Astrocyte (in vitro differentiated cells and primary cell): Measurements from ENCODE around the gene TEKT3. TPM values are rescaled to one million over a fixed set of nuclear protein-coding genes. Genes with fewer than 3 reads are reported as not detected.

ENCODE experiments used
- DNase-seq: peaks from one replicate; pipeline ENCODE4 v3.0.0-alpha.2; 2010; ENCODE audit warnings: low read depth
- FAIRE-seq: peaks from 2 replicates; lab custom pipeline; 2011; peaks lifted over from hg19 to GRCh38; lab: Jason Lieb, UNC
- H2AFZ ChIP-seq: 2 replicates; pipeline ENCODE4 v1.6.0; 2012; ENCODE audit warnings: low read depth, low read length, inconsistent platforms
- H3K27ac ChIP-seq: 2 replicates; pipeline ENCODE4 v1.5.1; 2011; ENCODE audit warnings: low read depth, low read length, inconsistent platforms
- H3K27me3 ChIP-seq: 2 replicates; pipeline ENCODE4 v1.6.0; 2011; ENCODE audit warnings: low read length, inconsistent platforms; ENCODE audit not compliant: insufficient read depth
- H3K36me3 ChIP-seq: 2 replicates; pipeline ENCODE4 v1.5.1; 2011; ENCODE audit warnings: low read length, inconsistent platforms; ENCODE audit not compliant: insufficient read depth
- H3K4me1 ChIP-seq: 2 replicates; pipeline ENCODE4 v1.5.1; 2011; ENCODE audit warnings: low read length, inconsistent platforms; ENCODE audit not compliant: insufficient read depth
- H3K4me2 ChIP-seq: 2 replicates; pipeline ENCODE4 v1.6.0; 2012; ENCODE audit warnings: low read length, inconsistent platforms
- H3K4me3 ChIP-seq: 2 replicates; pipeline ENCODE4 v1.5.1; 2011; ENCODE audit warnings: low read depth, mild to moderate bottlenecking, low read length, inconsistent platforms; ENCODE audit not compliant: insufficient read depth
- H3K79me2 ChIP-seq: 2 replicates; pipeline ENCODE4 v1.6.0; 2012; ENCODE audit warnings: mild to moderate bottlenecking, low read length, inconsistent platforms; ENCODE audit not compliant: insufficient read depth
- H3K9ac ChIP-seq: 2 replicates; pipeline ENCODE4 v1.6.0; 2012; ENCODE audit warnings: mild to moderate bottlenecking, low read length, inconsistent platforms
- H3K9me3 ChIP-seq: 2 replicates; pipeline ENCODE4 v1.5.1; 2012; ENCODE audit warnings: low read depth, mild to moderate bottlenecking, low read length, inconsistent platforms; ENCODE audit not compliant: insufficient read depth
- H4K20me1 ChIP-seq: 2 replicates; pipeline ENCODE4 v1.6.0; 2012; ENCODE audit warnings: low read length, inconsistent platforms; ENCODE audit not compliant: insufficient read depth
- H3K27ac Mint-ChIP-seq: one replicate; pipeline ENCODE4 v1.8.0; 2021; ENCODE audit warnings: mild to moderate bottlenecking, mixed read lengths; ENCODE audit not compliant: unreplicated experiment
- H3K27me3 Mint-ChIP-seq: one replicate; pipeline ENCODE4 v1.8.0; 2021; ENCODE audit warnings: low read depth, mixed read lengths; ENCODE audit not compliant: unreplicated experiment
- H3K36me3 Mint-ChIP-seq: one replicate; pipeline ENCODE4 v1.8.0; 2021; ENCODE audit warnings: low read depth, mixed read lengths; ENCODE audit not compliant: unreplicated experiment
- H3K4me1 Mint-ChIP-seq: one replicate; pipeline ENCODE4 v1.8.0; 2021; ENCODE audit warnings: low read depth, mixed read lengths; ENCODE audit not compliant: unreplicated experiment
- H3K4me3 Mint-ChIP-seq: one replicate; pipeline ENCODE4 v1.8.0; 2021; ENCODE audit warnings: mild to moderate bottlenecking, moderate library complexity, mixed read lengths; ENCODE audit not compliant: unreplicated experiment
- H3K9me3 Mint-ChIP-seq: one replicate; pipeline ENCODE4 v1.8.0; 2021; ENCODE audit warnings: mild to moderate bottlenecking, mixed read lengths; ENCODE audit not compliant: unreplicated experiment
- CTCF ChIP-seq: IDR thresholded peaks from 2 replicates; pipeline ENCODE4 v1.5.1; 2011; ENCODE audit warnings: low read depth, mild to moderate bottlenecking, inconsistent platforms, low read length, moderate library complexity; ENCODE audit not compliant: insufficient read depth
- EZH2 ChIP-seq: IDR thresholded peaks from 2 replicates; pipeline ENCODE4 v1.6.1; 2012; ENCODE audit warnings: mild to moderate bottlenecking, low read length, inconsistent platforms; ENCODE audit not compliant: insufficient read depth
- total RNA-seq: library from RNA; stranded (reverse); gene quantifications from 2 replicates; pipeline ENCODE4 v1.2.1, GENCODE V29; 2021

The TEKT3 gene
- total RNA-seq, 1 donor from 2014 or later, result not detected

GRCh38 chr17:15343749-15344148 lies 2.4 kb upstream of the TEKT3 start:
- H3K27me3 ChIP-seq, result peaks cover 9% of the 10 kb centered on the region
- DNase-seq (peak; percentile 63), FAIRE-seq (peak; percentile 65)
- H4K20me1 ChIP-seq, result no peaks in the 10 kb centered on the region
- Mint-ChIP-seq H3K36me3 (no peaks in the 10 kb centered on the region), H3K4me1 (peaks cover 15% of the 10 kb centered on the region), H3K4me3 (no peak overlapping the region), H3K27ac (no peak overlapping the region), H3K9me3 (no peaks in the 10 kb centered on the region), H3K27me3 (peaks cover 11% of the 10 kb centered on the region)
- H3K9ac ChIP-seq, result no peak overlapping the region
- TF ChIP-seq CTCF (no peak), EZH2 (no peak)
- no peak overlapping the region for H3K4me3 ChIP-seq
- H2AFZ ChIP-seq, result no peak overlapping the region
- no peak overlapping the region for H3K27ac ChIP-seq
- H3K79me2 ChIP-seq, result no peaks in the 10 kb centered on the region
- H3K36me3 ChIP-seq, result no peaks in the 10 kb centered on the region
- no peaks in the 10 kb centered on the region for H3K9me3 ChIP-seq
- peaks cover 8% of the 10 kb centered on the region for H3K4me1 ChIP-seq
- H3K4me2 ChIP-seq, result no peak overlapping the region

GRCh38 chr17:15342460-15342859 lies 1.1 kb upstream of the TEKT3 start:
- no peak overlapping the region for H3K9ac ChIP-seq
- Mint-ChIP-seq H3K4me1 (peaks cover 15% of the 10 kb centered on the region), H3K27me3 (peaks cover 11% of the 10 kb centered on the region), H3K9me3 (no peaks in the 10 kb centered on the region), H3K36me3 (no peaks in the 10 kb centered on the region), H3K4me3 (no peak overlapping the region), H3K27ac (peak overlapping the region; percentile 27)
- no peak for TF ChIP-seq CTCF
- no peak overlapping the region for H3K27ac ChIP-seq
- FAIRE-seq, result no peak
- no peak overlapping the region for H2AFZ ChIP-seq
- H3K79me2 ChIP-seq, result no peaks in the 10 kb centered on the region
- no peaks in the 10 kb centered on the region for H3K9me3 ChIP-seq
- peaks cover 8% of the 10 kb centered on the region for H3K4me1 ChIP-seq
- H3K4me2 ChIP-seq, result no peak overlapping the region
- no peak for DNase-seq
- no peaks in the 10 kb centered on the region for H3K36me3 ChIP-seq
- H4K20me1 ChIP-seq, result no peaks in the 10 kb centered on the region
- H3K27me3 ChIP-seq, result peaks cover 9% of the 10 kb centered on the region
- H3K4me3 ChIP-seq, result no peak overlapping the region

- peak overlapping the region; percentile 67 for H3K4me3 ChIP-seq
- H3K4me2 ChIP-seq, result peak overlapping the region; percentile 95
- H3K27me3 ChIP-seq, result peaks cover 9% of the 10 kb centered on the region
- no peaks in the 10 kb centered on the region for H4K20me1 ChIP-seq
- peaks cover 15% of the 10 kb centered on the region for H3K4me1 Mint-ChIP-seq
- H3K9ac ChIP-seq, result no peak overlapping the region
- H3K36me3 Mint-ChIP-seq, result no peaks in the 10 kb centered on the region
- H3K27me3 Mint-ChIP-seq, result peaks cover 11% of the 10 kb centered on the region
- H3K9me3 ChIP-seq, result no peaks in the 10 kb centered on the region
- FAIRE-seq (no peak), DNase-seq (no peak)
- no peaks in the 10 kb centered on the region for H3K9me3 Mint-ChIP-seq
- peaks cover 8% of the 10 kb centered on the region for H3K4me1 ChIP-seq
- H2AFZ ChIP-seq, result peak overlapping the region; percentile 97
- no peaks in the 10 kb centered on the region for H3K79me2 ChIP-seq
- no peak for TF ChIP-seq EZH2
- no peak for TF ChIP-seq CTCF
- H3K4me3 Mint-ChIP-seq, result peak overlapping the region; percentile 37
- H3K36me3 ChIP-seq, result no peaks in the 10 kb centered on the region
- H3K27ac ChIP-seq, result no peak overlapping the region
- no peak overlapping the region for H3K27ac Mint-ChIP-seq
Observed at GRCh38 chr17:15341966-15342365, 569 bp upstream of the TEKT3 start.
